Esophagus squamous epithelium (tissue), 5 donors: ENCODE measurements around the gene COG3. TPM values are rescaled to one million over a fixed set of nuclear protein-coding genes. Genes with fewer than 3 reads are reported as not detected.
A peak's percentile ranks its signal among the peaks of the same experiment; 100 is the strongest.

ENCODE experiments used
- DNase-seq: peaks from one replicate; lab custom pipeline; 2025; lab: John Stamatoyannopoulos, UW
- H3K27ac ChIP-seq, 4 donors: fragments of 200-600 bp; sonication (generic); one replicate each; pipeline ENCODE4 v1.5.1; 2016 to 2019; ENCODE audit warnings: mild to moderate bottlenecking in 1 of 4
- H3K27me3 ChIP-seq, 4 donors: fragments of 200-600 bp; sonication (generic); 1 replicate in 3 of 4; 2 replicates in 1 of 4; pipeline versions ENCODE4 v1.5.1 to v1.6.0; 2017 to 2021; ENCODE audit warnings: antibody characterized with exemption in 1 of 4
- H3K36me3 ChIP-seq, 3 donors: fragments of 200-600 bp; sonication (generic); one replicate each; pipeline ENCODE4 v1.5.1; 2016 to 2019
- H3K4me1 ChIP-seq, 3 donors: fragments of 200-600 bp; sonication (generic); one replicate each; pipeline ENCODE4 v1.5.1; 2017 to 2019
- H3K4me3 ChIP-seq, 4 donors: fragments of 200-600 bp; sonication (generic); 1 replicate in 3 of 4; 2 replicates in 1 of 4; pipeline ENCODE4 v1.5.1; 2016 to 2019; ENCODE audit warnings: mild to moderate bottlenecking in 2 of 4, moderate library complexity in 1 of 4
- H3K9me3 ChIP-seq, 3 donors: fragments of 200-600 bp; sonication (generic); one replicate each; pipeline ENCODE4 v1.5.1; 2016 to 2019
- POLR2A ChIP-seq, 4 donors: fragments of 450-650 bp; IDR thresholded peaks; one replicate each; pipeline ENCODE4 v1.6.1; 2017; ENCODE audit warnings: antibody characterized with exemption in 4 of 4, mild to moderate bottlenecking in 4 of 4, moderate library complexity in 3 of 4
- WGBS, 2 donors: methylation state at CpG; one replicate each; pipeline ENCODE4 v1.1.5; 2018; 5-methylcytosine and 5-hydroxymethylcytosine counted together
- intact Hi-C: fragments of 100-400 bp; cut with DNase I; formaldehyde crosslinking; loops from one replicate; pipeline ENCODE4 v1.15.0; 2022
- total RNA-seq, 4 donors: library from RNA; depleted of rRNA; stranded (reverse); fragments of >200 nt; gene quantifications; one replicate each; pipeline ENCODE4 v1.1.0, GENCODE V29; 2016
- TF ChIP-seq, protein P1 (sequence below), 6 experiments: fragments of 450-650 bp in 4 of 6; fragments of 200-600 bp in 2 of 6; sonication (generic) in 2 of 6; IDR thresholded peaks; one replicate each; pipeline ENCODE4 v1.5.1; 2016 to 2019; ENCODE audit warnings: antibody characterized with exemption in 6 of 6, mild to moderate bottlenecking in 4 of 6, moderate library complexity in 4 of 6
- donor health status: DM: yes; HTN: yes; CAD: no.

The COG3 gene
- total RNA-seq, 4 donors from 2014 or later, result 16.5 to 26.3 (median 21.5) TPM

DNA sequence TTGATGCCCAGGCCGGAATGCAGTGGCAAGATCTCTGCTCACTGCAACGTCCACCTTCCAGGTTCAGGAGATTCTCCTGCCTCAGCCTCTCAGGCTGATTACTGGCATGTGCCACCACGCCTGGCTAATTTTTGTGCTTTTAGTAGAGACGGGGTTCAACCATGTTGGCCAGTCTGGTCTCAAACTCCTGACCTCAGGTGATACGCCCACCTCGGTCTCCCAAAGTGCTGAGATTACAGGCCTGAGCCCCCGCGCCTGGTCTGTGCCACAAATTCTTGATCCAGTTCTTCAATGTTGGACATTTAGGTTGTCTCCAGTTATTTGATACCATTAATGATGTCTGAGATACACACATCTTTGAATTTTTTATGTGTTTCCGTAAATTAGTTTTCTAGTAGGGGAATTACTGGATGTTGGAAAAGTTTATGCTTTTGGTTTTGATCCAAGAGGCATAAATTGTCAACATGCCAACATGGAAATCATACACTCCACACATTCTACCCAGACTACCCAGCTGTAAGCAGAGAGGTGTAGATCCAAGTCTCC is 525 bp upstream of the COG3 start:
- intact Hi-C loops, result no loop called here
- Histone ChIP-seq H3K27me3 (no peaks in the 10 kb centered on the region), H3K9me3 (no peaks in the 10 kb centered on the region), H3K36me3 (no peaks in the 10 kb centered on the region), H3K4me1 (peaks cover 13 to 47% (median 20%) of the 10 kb centered on the region in 3 donors), H3K4me3 (peak overlapping the region; percentile 83 to 97 (median 94)), H3K27ac (peak overlapping the region; percentile 93 to 97 (median 96))
- DNase-seq, result no peak
- TF ChIP-seq, protein P1, sequence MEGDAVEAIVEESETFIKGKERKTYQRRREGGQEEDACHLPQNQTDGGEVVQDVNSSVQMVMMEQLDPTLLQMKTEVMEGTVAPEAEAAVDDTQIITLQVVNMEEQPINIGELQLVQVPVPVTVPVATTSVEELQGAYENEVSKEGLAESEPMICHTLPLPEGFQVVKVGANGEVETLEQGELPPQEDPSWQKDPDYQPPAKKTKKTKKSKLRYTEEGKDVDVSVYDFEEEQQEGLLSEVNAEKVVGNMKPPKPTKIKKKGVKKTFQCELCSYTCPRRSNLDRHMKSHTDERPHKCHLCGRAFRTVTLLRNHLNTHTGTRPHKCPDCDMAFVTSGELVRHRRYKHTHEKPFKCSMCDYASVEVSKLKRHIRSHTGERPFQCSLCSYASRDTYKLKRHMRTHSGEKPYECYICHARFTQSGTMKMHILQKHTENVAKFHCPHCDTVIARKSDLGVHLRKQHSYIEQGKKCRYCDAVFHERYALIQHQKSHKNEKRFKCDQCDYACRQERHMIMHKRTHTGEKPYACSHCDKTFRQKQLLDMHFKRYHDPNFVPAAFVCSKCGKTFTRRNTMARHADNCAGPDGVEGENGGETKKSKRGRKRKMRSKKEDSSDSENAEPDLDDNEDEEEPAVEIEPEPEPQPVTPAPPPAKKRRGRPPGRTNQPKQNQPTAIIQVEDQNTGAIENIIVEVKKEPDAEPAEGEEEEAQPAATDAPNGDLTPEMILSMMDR (IDR thresholded peaks at IDR 0.05), result no peak
- no peak for TF ChIP-seq POLR2A (IDR thresholded peaks at IDR 0.05)
- 79 to 80% methylated on average over 9 of the region's 9 CpGs for WGBS, 2 donors

DNA sequence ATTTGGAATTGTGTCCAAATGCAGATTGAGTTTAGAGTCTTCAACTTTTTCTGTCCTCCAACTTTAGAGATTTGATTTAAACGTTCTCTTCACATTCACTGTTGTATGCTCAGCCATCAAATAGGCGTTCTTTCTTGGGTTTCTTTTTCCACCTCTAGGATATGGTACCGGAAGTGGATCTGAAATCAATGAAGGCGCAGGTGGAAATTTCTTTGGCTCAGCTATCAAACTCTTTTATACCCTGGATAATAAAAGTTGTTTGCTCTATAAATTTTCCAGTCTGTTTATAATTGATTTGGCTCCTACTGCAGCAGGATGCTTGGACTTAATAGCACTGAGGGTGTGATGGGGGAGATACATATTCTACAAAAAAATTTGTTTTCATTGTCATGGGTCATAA is 1.6 kb downstream of the COG3 start:
- Histone ChIP-seq H3K27ac (no peak overlapping the region), H3K4me3 (peak overlapping the region in 2 of 4 donors; percentile 83 to 94), H3K4me1 (peaks cover 13 to 48% (median 20%) of the 10 kb centered on the region in 3 donors), H3K9me3 (no peaks in the 10 kb centered on the region), H3K36me3 (no peaks in the 10 kb centered on the region), H3K27me3 (no peaks in the 10 kb centered on the region)
- TF ChIP-seq, protein P1 (IDR thresholded peaks at IDR 0.05), result no peak
- no peak for TF ChIP-seq POLR2A (IDR thresholded peaks at IDR 0.05)
- 74 to 80% methylated on average over 4 of the region's 4 CpGs for WGBS, 2 donors
- intact Hi-C loops, result no loop called here
- no peak for DNase-seq

DNA sequence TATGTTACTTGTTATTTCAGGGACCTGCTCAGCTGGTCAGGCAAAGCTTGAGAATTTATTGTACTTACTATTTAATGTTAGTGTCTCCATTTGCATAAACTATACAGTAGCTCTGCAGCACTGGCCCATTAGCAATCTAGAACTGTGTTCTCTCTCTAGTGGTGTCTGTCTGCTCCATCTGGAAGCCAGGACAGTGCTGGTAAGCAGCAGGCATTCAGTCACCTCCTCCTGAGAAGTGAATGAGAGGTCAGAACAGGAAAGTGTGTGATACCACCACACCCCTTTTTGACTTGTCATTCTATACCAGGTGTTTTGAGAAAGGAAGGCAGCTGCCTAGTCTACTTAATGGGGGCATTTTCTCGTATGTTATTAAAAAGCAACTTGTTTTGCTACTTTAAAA is 3.9 kb downstream of the COG3 start:
- Histone ChIP-seq H3K27ac (peak overlapping the region in 2 of 4 donors; percentile 53), H3K36me3 (no peaks in the 10 kb centered on the region), H3K4me3 (no peak overlapping the region), H3K4me1 (peaks cover 13 to 48% (median 20%) of the 10 kb centered on the region in 3 donors), H3K9me3 (no peaks in the 10 kb centered on the region), H3K27me3 (no peaks in the 10 kb centered on the region)
- intact Hi-C loops, result no loop called here
- TF ChIP-seq POLR2A (IDR thresholded peaks at IDR 0.05), result no peak
- TF ChIP-seq, protein P1 (IDR thresholded peaks at IDR 0.05), result no peak
- DNase-seq, result no peak
- WGBS, 2 donors, result 31 to 37% methylated on average over 1 of the region's 1 CpG

DNA sequence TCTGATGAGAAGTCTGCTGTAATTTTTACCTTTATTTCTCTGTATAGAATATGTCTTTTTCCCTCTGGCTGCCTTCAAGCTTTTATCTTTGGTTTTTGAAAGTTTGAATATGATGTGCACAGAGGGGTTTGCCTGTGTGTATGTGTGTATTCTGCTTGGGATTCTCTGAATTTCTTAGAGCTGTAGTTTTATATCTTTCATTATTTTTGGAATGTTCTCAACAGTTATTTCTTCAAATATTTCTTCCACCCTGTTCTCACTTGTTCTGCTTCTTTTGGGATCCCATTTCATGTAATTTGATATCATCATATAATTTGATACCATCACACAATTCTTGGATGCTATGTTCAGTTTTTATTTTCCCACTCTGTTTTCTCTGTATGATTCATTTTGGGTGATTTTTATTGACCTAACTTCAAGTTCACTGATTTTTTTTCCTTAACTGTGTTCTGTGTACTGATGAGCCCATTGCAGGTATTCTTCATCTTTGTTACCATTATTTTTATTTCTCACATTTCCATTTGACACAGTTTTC is 7.5 kb downstream of the COG3 start:
- Histone ChIP-seq H3K36me3 (peaks cover 0 to 13% (median 0%) of the 10 kb centered on the region in 3 donors), H3K4me3 (no peak overlapping the region), H3K27ac (no peak overlapping the region), H3K27me3 (no peaks in the 10 kb centered on the region), H3K4me1 (peaks cover 2 to 31% (median 10%) of the 10 kb centered on the region in 3 donors), H3K9me3 (no peaks in the 10 kb centered on the region)
- intact Hi-C loops, result no loop called here
- DNase-seq, result no peak
- TF ChIP-seq, protein P1 (IDR thresholded peaks at IDR 0.05), result no peak
- no peak for TF ChIP-seq POLR2A (IDR thresholded peaks at IDR 0.05)

DNA sequence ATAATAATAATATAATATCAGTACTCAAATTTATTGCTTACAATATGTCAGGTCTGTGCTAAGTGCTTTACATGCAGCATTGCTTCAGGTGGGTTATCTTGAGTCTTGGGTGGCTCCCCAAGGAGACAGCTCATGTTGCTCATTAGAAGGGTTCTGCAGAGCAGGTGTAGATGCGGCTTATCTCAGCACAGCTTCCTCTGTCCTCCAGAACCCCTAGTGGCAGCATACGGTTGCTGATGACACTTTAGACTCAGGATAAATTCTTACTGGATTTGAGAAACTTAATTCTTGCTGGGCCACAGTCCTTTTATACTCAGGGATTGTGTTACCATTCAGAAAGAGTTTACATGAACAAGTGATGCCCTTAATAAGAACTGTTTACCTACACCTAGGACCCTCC is 8.9 kb downstream of the COG3 start:
- 80 to 90% methylated on average over 2 of the region's 2 CpGs for WGBS, 2 donors
- intact Hi-C loops, result no loop called here
- no peak for DNase-seq
- H3K4me1 ChIP-seq, result peaks cover 0 to 18% (median 3%) of the 10 kb centered on the region in 3 donors
- H3K36me3 ChIP-seq, result peaks cover 0 to 25% (median 0%) of the 10 kb centered on the region in 3 donors
- no peaks in the 10 kb centered on the region for H3K9me3 ChIP-seq
- no peak overlapping the region for H3K4me3 ChIP-seq
- H3K27me3 ChIP-seq, result no peaks in the 10 kb centered on the region
- no peak for TF ChIP-seq POLR2A (IDR thresholded peaks at IDR 0.05)
- TF ChIP-seq, protein P1 (IDR thresholded peaks at IDR 0.05), result peak in 1 of 6 experiments; percentile 19
- H3K27ac ChIP-seq, result no peak overlapping the region
